Activated CD4-positive, alpha-beta T cell treated with anti-CD3 and anti-CD28 coated beads for 36 hours (primary cell): ENCODE results near the gene POU3F1. TPM values are rescaled to one million over a fixed set of nuclear protein-coding genes. Genes with fewer than 3 reads are reported as not detected.
"Not testable (repeated sequence)": the region's sequence is repeated elsewhere in the genome, so short reads cannot be mapped to it uniquely, and the experiment has no call there.

ENCODE experiments used
- ATAC-seq: fragments of 200-7000 bp; cut with Tn5 transposase; one replicate; pipeline ENCODE4 v1.10.0; 2021; ENCODE audit warnings: mild to moderate bottlenecking, moderate library complexity
- CTCF ChIA-PET: fragments of 350-600 bp; sonication (Branson Sonifier 250); formaldehyde crosslinking; loops from one replicate; lab custom pipeline; 2021; ENCODE audit warnings: antibody characterized with exemption; lab: Charles Lee
- POLR2A ChIA-PET: fragments of 350-600 bp; sonication (Branson Sonifier 250); formaldehyde crosslinking; loops from one replicate; lab custom pipeline; 2021; ENCODE audit warnings: antibody characterized with exemption, inconsistent platforms; lab: Charles Lee
- DNase-seq: peaks from one replicate; pipeline ENCODE4 v3.0.0-alpha.2; 2020
- H3K27ac Mint-ChIP-seq: one replicate; pipeline ENCODE4 v1.8.0; 2021; ENCODE audit warnings: mixed read lengths
- H3K27me3 Mint-ChIP-seq: one replicate; pipeline ENCODE4 v1.8.0; 2021; ENCODE audit warnings: mixed read lengths
- H3K36me3 Mint-ChIP-seq: one replicate; pipeline ENCODE4 v1.8.0; 2021; ENCODE audit warnings: low read depth, mixed read lengths
- H3K4me1 Mint-ChIP-seq: one replicate; pipeline ENCODE4 v1.8.0; 2021; ENCODE audit warnings: mixed read lengths
- H3K4me3 Mint-ChIP-seq: one replicate; pipeline ENCODE4 v1.8.0; 2021; ENCODE audit warnings: mild to moderate bottlenecking, moderate library complexity, mixed read lengths
- H3K9me3 Mint-ChIP-seq: one replicate; pipeline ENCODE4 v1.8.0; 2021; ENCODE audit warnings: low read depth, mixed read lengths
- intact Hi-C, 2 experiments: fragments of 100-400 bp; cut with DNase I in 1 of 2; cut with micrococcal nuclease in 1 of 2; formaldehyde crosslinking; loops; one replicate each; pipeline versions ENCODE4 v1.14.2 to v1.15.1; 2022 to 2024; cut with DNase I, micrococcal nuclease
- total RNA-seq, 2 experiments: library from RNA; stranded (reverse); gene quantifications; one replicate each; pipeline ENCODE4 v1.2.3, GENCODE V29; 2021

POU3F1 gene
- total RNA-seq, 2 experiments from 2014 or later, result 0.11 to 0.26 TPM

- H3K9me3 Mint-ChIP-seq, result no peaks in the 10 kb centered on the region
- H3K36me3 Mint-ChIP-seq, result no peaks in the 10 kb centered on the region
- H3K4me1 Mint-ChIP-seq, result peaks cover 21% of the 10 kb centered on the region
- DNase-seq, result no peak
- ChIA-PET CTCF (interaction anchor here (1.2 to 1.3 kb wide), 2 partner anchors 12 to 490 kb away, joined by 4 read pairs; no protein-coding TSS in a partner anchor), POLR2A (no interaction called here)
- peaks cover 8% of the 10 kb centered on the region for H3K27me3 Mint-ChIP-seq
- intact Hi-C loops, result loop anchor here in 1 of 2 experiments (10.0 kb wide), 1 partner anchor 370 kb away; no protein-coding TSS in a partner anchor
- no peak overlapping the region for H3K4me3 Mint-ChIP-seq
- ATAC-seq, result no peak
- no peak overlapping the region for H3K27ac Mint-ChIP-seq
These were observed 11.7 kb downstream of the POU3F1 start for GRCh38 chr1:38034871-38035270.

DNA sequence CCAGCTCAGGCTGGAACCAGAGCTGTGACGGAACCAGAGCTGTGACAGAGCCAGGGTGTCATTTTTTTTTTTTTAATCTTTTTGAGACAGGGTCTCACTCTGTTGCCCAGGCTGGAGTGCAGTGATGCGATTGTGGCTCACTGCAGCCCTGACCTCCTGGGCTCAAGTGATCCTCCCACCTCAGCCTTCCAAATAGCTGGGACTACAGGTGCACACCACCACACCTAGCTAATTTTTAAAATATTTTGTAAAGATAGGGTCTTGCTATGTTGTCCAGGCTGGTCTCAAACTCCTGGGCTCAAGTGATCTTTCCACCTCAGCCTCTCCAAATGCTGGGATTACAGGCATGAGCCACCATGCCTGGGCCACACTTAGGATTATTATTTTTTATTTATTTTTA, 13.6 kb downstream of the POU3F1 start:
- ChIA-PET POLR2A (interaction anchor here (0.8 kb wide), 1 partner anchor 44 kb away, joined by 6 read pairs; no protein-coding TSS in a partner anchor), CTCF (interaction anchor here (0.8 to 1.3 kb wide), 2 partner anchors 9 to 12 kb away, joined by 4 read pairs; no protein-coding TSS in a partner anchor)
- H3K9me3 Mint-ChIP-seq, H3K36me3 Mint-ChIP-seq, ATAC-seq, H3K4me3 Mint-ChIP-seq, H3K27me3 Mint-ChIP-seq, DNase-seq, H3K27ac Mint-ChIP-seq: not testable (repeated sequence)
- peaks cover 40% of the 10 kb centered on the region for H3K4me1 Mint-ChIP-seq
- intact Hi-C loops, result loop anchor here in 1 of 2 experiments (10.0 kb wide), 1 partner anchor 372 kb away; no protein-coding TSS in a partner anchor

GRCh38 chr1:38031513-38031866, 15.1 kb downstream of the POU3F1 start:
- CTCF ChIA-PET, result no interaction called here
- ATAC-seq, result no peak
- H3K4me3 Mint-ChIP-seq, result no peak overlapping the region

GRCh38 chr1:38030596-38031512, 15.7 kb downstream of the POU3F1 start:
- Mint-ChIP-seq H3K36me3 (peaks cover 14% of the 10 kb centered on the region), H3K27me3 (no peaks in the 10 kb centered on the region), H3K4me1 (peaks cover 57% of the 10 kb centered on the region), H3K27ac (peak overlapping the region; percentile 91), H3K9me3 (no peaks in the 10 kb centered on the region), H3K4me3 (peak overlapping the region; percentile 11)
- no peak for ATAC-seq
- DNase-seq, result no peak
- intact Hi-C loops, result loop anchor here in 1 of 2 experiments (1.0 to 10.0 kb wide), 4 partner anchors 15 to 528 kb away; partner anchors contain the start of gene POU3F1
- ChIA-PET POLR2A (interaction anchor here (0.8 to 1.5 kb wide), 6 partner anchors 12 to 821 kb away, joined by 3 to 5 read pairs (median 4); partner anchors contain the start of gene POU3F1), CTCF (interaction anchor here (0.5 to 2.3 kb wide), 7 partner anchors 10 to 244 kb away, joined by 3 to 10 read pairs (median 3); no protein-coding TSS in a partner anchor)

More at GRCh38 chr1:38031513-38031866, 15.1 kb downstream of the POU3F1 start:
- DNase-seq, result no peak
- no peaks in the 10 kb centered on the region for H3K27me3 Mint-ChIP-seq
- POLR2A ChIA-PET, result no interaction called here
- H3K9me3 Mint-ChIP-seq, result no peaks in the 10 kb centered on the region
- peak overlapping the region; percentile 23 for H3K27ac Mint-ChIP-seq
- peaks cover 55% of the 10 kb centered on the region for H3K4me1 Mint-ChIP-seq
- intact Hi-C loops, result loop anchor here in 1 of 2 experiments (10.0 kb wide), 1 partner anchor 373 kb away; no protein-coding TSS in a partner anchor
- peaks cover 8% of the 10 kb centered on the region for H3K36me3 Mint-ChIP-seq

DNA sequence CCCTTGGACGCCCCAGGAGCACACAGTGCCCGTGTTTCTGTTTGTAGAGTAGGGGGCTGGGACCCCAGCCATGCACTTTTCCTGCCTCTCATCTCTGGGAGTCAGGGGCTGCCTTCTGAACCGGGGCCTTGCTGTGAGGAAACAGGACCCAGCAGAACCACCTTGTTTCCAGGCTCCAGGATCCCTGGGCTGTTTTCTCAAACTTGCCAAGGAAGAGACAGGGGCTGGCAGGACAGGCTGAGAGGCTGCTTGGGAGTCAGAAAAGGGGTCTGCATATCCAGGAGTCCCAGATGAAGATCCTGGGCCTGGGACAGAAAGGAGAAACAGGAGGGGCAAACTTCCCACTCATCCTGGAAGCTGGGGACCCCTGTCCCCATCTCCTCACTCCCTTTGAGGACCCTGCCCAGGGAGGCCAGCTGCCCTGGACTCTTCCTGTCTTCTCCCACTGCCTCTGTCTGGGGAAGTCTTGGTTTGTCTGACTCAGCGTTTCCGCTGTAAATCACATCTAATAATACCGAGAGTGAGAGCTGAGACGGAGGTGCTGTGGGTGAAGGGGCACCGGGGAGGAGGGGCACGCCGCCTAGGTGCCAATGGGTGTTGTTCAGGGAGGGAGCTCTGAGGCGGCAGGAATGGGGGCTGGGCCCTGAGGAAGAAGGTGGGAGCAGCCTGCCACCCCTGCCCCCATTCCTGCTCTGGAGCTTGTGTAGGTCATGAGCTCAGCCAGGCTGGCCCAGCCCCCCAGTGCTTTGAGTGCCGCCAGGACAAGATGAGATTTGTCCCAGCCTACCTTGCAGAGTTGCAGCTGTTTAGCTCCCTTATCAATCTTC, 16.7 kb downstream of the POU3F1 start:
- POLR2A ChIA-PET, result interaction anchor here (0.6 to 1.5 kb wide), 7 partner anchors 13 to 822 kb away, joined by 3 to 5 read pairs (median 4); partner anchors contain the start of gene POU3F1

GRCh38 chr1:38029081-38029681, 17.4 kb downstream of the POU3F1 start:
- H3K4me1 Mint-ChIP-seq, result peaks cover 61% of the 10 kb centered on the region
- POLR2A ChIA-PET, result interaction anchor here (0.6 to 1.6 kb wide), 4 partner anchors 18 to 98 kb away, joined by 3 to 8 read pairs (median 4); partner anchors contain the start of gene POU3F1
- intact Hi-C loops, result loop anchor here (5.0 kb wide), 6 partner anchors 43 to 1663 kb away; partner anchors contain the start of gene HPCAL4 (in 1 of the 2)

More for the DNA sequence above, 16.7 kb downstream of the POU3F1 start:
- peak overlapping the region; percentile 16 for H3K4me3 Mint-ChIP-seq
- peak overlapping the region; percentile 91 for H3K27ac Mint-ChIP-seq
- H3K9me3 Mint-ChIP-seq, result no peaks in the 10 kb centered on the region
- H3K36me3 Mint-ChIP-seq, result peaks cover 21% of the 10 kb centered on the region
- H3K27me3 Mint-ChIP-seq, result no peaks in the 10 kb centered on the region
- CTCF ChIA-PET, result interaction anchor here (0.5 to 2.3 kb wide), 12 partner anchors 11 to 793 kb away, joined by 3 to 10 read pairs (median 3); partner anchors contain the start of gene POU3F1
- intact Hi-C loops, result loop anchor here (1.0 to 10.0 kb wide), 10 partner anchors 16 to 1662 kb away; partner anchors contain the start of genes HPCAL4 (in 1 of the 2) and POU3F1 (in 1 of the 2)
- ATAC-seq (peak; percentile 58), DNase-seq (peak; percentile 90)
- H3K4me1 Mint-ChIP-seq, result peaks cover 61% of the 10 kb centered on the region

DNA sequence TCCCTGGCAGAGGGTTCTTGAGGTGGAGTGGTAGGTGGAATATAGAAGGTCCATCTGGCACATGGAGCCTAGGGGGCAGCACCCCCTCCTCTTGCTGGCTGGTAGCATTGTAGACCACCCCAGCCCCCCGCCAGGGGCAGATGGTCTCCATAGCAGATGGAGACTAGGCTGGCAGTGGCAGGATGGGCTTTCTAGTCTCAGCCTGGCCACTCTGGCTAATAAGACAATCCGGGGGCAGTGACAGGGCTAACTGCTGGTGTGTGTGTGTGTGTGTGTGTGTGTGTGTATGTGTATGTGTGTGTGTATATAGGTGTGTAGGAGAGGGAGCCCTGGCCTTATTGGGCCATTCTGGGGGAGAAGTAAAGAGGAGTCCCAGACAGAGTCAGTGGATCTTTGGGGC, 17.9 kb downstream of the POU3F1 start:
- H3K9me3 Mint-ChIP-seq, result no peaks in the 10 kb centered on the region
- H3K27ac Mint-ChIP-seq, result peak overlapping the region; percentile 91
- CTCF ChIA-PET, result interaction anchor here (0.8 to 2.9 kb wide), 14 partner anchors 11 to 807 kb away, joined by 3 to 27 read pairs (median 4); partner anchors contain the start of gene UTP11
- ATAC-seq (no peak), DNase-seq (peak; percentile 36)
- H3K4me1 Mint-ChIP-seq, result peaks cover 61% of the 10 kb centered on the region
- peaks cover 28% of the 10 kb centered on the region for H3K36me3 Mint-ChIP-seq
- POLR2A ChIA-PET, result interaction anchor here (0.6 to 2.6 kb wide), 7 partner anchors 10 to 831 kb away, joined by 3 to 27 read pairs (median 3); partner anchors contain the start of genes RRAGC and UTP11
- H3K4me3 Mint-ChIP-seq, result peak overlapping the region; percentile 33
- intact Hi-C loops, result loop anchor here (1.0 to 5.0 kb wide), 13 partner anchors 16 to 1664 kb away; partner anchors contain the start of genes AKIRIN1 (in 1 of the 2), HPCAL4 (in 1 of the 2), RRAGC (in 1 of the 2) and SF3A3 (in 1 of the 2)
- no peaks in the 10 kb centered on the region for H3K27me3 Mint-ChIP-seq

More at GRCh38 chr1:38029081-38029681, 17.4 kb downstream of the POU3F1 start:
- CTCF ChIA-PET, result interaction anchor here (0.7 to 2.9 kb wide), 8 partner anchors 12 to 64 kb away, joined by 3 to 27 read pairs (median 9); partner anchors contain the start of genes POU3F1 and UTP11
- DNase-seq (no peak), ATAC-seq (no peak)
- Mint-ChIP-seq H3K4me3 (no peak overlapping the region), H3K9me3 (no peaks in the 10 kb centered on the region), H3K27ac (peak overlapping the region; percentile 91), H3K27me3 (no peaks in the 10 kb centered on the region), H3K36me3 (peaks cover 24% of the 10 kb centered on the region)

- DNase-seq (peak; percentile 87), ATAC-seq (peak; percentile 89)
- H3K4me1 Mint-ChIP-seq, result peaks cover 61% of the 10 kb centered on the region
- H3K9me3 Mint-ChIP-seq, result no peaks in the 10 kb centered on the region
- H3K27me3 Mint-ChIP-seq, result no peaks in the 10 kb centered on the region
- H3K36me3 Mint-ChIP-seq, result peaks cover 28% of the 10 kb centered on the region
- H3K4me3 Mint-ChIP-seq, result peak overlapping the region; percentile 33
- intact Hi-C loops, result loop anchor here (1.0 to 5.0 kb wide), 13 partner anchors 16 to 1664 kb away; partner anchors contain the start of genes AKIRIN1 (in 1 of the 2), HPCAL4 (in 1 of the 2), RRAGC (in 1 of the 2) and SF3A3 (in 1 of the 2)
- peak overlapping the region; percentile 91 for H3K27ac Mint-ChIP-seq
- POLR2A ChIA-PET, result interaction anchor here (0.6 to 2.6 kb wide), 15 partner anchors 9 to 998 kb away, joined by 3 to 27 read pairs (median 4); partner anchors contain the start of genes NDUFS5, POU3F1, RRAGC and UTP11
- CTCF ChIA-PET, result interaction anchor here (0.7 to 2.9 kb wide), 17 partner anchors 10 to 807 kb away, joined by 3 to 27 read pairs (median 4); partner anchors contain the start of gene UTP11
These were observed 18.4 kb downstream of the POU3F1 start for GRCh38 chr1:38028105-38028591.
